Breast epithelium (tissue), 4 donors: ENCODE results near the gene GLIS2. TPM values are rescaled to one million over a fixed set of nuclear protein-coding genes. Genes with fewer than 3 reads are reported as not detected.
A peak's percentile ranks its signal among the peaks of the same experiment; 100 is the strongest.
"Not testable (repeated sequence)": the region's sequence is repeated elsewhere in the genome, so short reads cannot be mapped to it uniquely, and the experiment has no call there.

Experiments used
- DNase-seq, 2 donors: peaks; one replicate each; pipeline ENCODE4 v3.0.0-alpha.2; 2019; ENCODE audit warnings: low spot score in 2 of 2
- H3K27ac ChIP-seq, 2 donors: fragments of 200-600 bp; sonication (generic) in 1 of 2; one replicate each; pipeline ENCODE4 v1.5.1; 2016 to 2019; ENCODE audit warnings: mild to moderate bottlenecking in 1 of 2
- H3K27me3 ChIP-seq, 2 donors: fragments of 200-600 bp; sonication (generic) in 1 of 2; one replicate each; pipeline versions ENCODE4 v1.5.1 to v1.6.0; 2017 to 2019; ENCODE audit warnings: control low read depth in 1 of 2, mild to moderate bottlenecking in 1 of 2
- H3K36me3 ChIP-seq: fragments of 200-600 bp; one replicate; pipeline ENCODE4 v1.5.1; 2019
- H3K4me1 ChIP-seq, 2 donors: fragments of 200-600 bp; sonication (generic); one replicate each; pipeline ENCODE4 v1.5.1; 2016 to 2019; ENCODE audit warnings: control low read depth in 1 of 2
- H3K4me3 ChIP-seq, 3 donors: fragments of 200-600 bp; sonication (generic); 1 replicate in 2 of 3; 2 replicates in 1 of 3; pipeline ENCODE4 v1.5.1; 2016 to 2019; ENCODE audit warnings: mild to moderate bottlenecking in 3 of 3, moderate library complexity in 2 of 3
- H3K9me3 ChIP-seq, 2 donors: fragments of 200-600 bp; sonication (generic) in 1 of 2; one replicate each; pipeline ENCODE4 v1.5.1; 2016 to 2019; ENCODE audit warnings: control low read depth in 1 of 2
- CTCF ChIP-seq, 3 donors: fragments of 450-650 bp; IDR thresholded peaks; one replicate each; pipeline ENCODE4 v1.5.1; 2016 to 2017; ENCODE audit warnings: antibody characterized with exemption in 3 of 3, mild to moderate bottlenecking in 3 of 3, moderate library complexity in 3 of 3
- POLR2A ChIP-seq: fragments of 450-650 bp; IDR thresholded peaks from one replicate; pipeline ENCODE4 v1.6.1; 2016; ENCODE audit warnings: antibody characterized with exemption, mild to moderate bottlenecking, moderate library complexity
- POLR2AphosphoS5 ChIP-seq, 3 donors: sonication (generic); formaldehyde crosslinking; IDR thresholded peaks; one replicate each; pipeline ENCODE4 v1.6.1; 2017; ENCODE audit warnings: antibody characterized with exemption in 3 of 3
- intact Hi-C: fragments of 100-400 bp; cut with DNase I; formaldehyde crosslinking; loops from one replicate; pipeline ENCODE4 v1.15.1; 2023; ENCODE audit warnings: low total_unique reads
- total RNA-seq, 3 donors: library from RNA; depleted of rRNA; stranded (reverse); fragments of >200 nt; gene quantifications; one replicate each; pipeline ENCODE4 v1.1.0, GENCODE V29; 2016

The GLIS2 gene
- total RNA-seq, 3 donors from 2014 or later: 0.96 to 3.9 (median 1.5) TPM

DNA sequence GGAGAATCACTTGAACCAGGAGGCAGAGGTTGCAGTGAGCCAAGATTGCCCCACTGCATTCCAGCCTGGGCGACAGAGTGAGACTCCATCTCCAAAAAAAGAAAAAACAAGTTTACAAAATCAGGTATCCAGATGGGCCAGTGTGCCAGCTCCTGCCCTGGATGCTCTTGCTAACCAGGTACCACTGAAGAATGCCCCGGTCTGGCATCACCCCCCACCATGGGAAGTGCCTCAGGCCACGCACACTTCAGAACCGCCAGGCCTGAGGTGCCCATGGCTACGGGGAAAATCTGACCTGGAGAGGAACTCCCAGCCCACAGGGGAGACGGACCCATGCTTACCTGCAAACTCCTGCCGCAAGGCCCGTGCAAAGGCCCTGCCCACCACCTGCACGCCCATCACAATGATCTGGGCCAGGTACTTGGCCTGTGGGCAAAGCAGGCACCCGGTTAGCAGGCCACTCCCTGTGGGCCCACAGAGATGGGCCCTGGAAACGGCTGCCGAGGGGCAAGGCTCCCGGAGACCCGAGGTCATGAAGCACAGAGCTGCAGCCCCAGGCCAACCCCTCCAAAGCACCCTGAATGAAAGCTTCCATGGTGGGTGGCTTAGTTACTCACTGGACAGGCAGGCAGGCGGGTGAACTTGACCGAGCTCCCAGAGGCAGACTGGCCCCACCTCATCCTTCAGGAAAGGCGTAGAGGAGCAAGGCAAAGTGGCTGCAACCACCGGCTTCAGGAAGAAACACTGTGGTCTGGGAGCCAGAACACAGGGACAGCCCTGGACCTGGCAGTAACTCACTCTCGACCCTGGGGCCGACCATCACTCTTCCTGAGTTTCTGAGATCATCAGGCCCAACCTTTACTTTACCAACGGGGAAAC, 27.2 kb downstream of the GLIS2 start:
- H3K4me3 ChIP-seq: no peak overlapping the region
- H3K4me1 ChIP-seq: no peaks in the 10 kb centered on the region
- H3K36me3 ChIP-seq: no peaks in the 10 kb centered on the region
- intact Hi-C loops: loop anchor here (10.0 kb wide), 1 partner anchor 558 kb away; no protein-coding TSS in a partner anchor
- DNase-seq: no peak
- no peaks in the 10 kb centered on the region for H3K9me3 ChIP-seq
- H3K27ac ChIP-seq: no peak overlapping the region
- no peaks in the 10 kb centered on the region for H3K27me3 ChIP-seq
- TF ChIP-seq POLR2A: no peak
- TF ChIP-seq CTCF (IDR thresholded peaks at IDR 0.05): no peak
- no peak for TF ChIP-seq POLR2AphosphoS5 (IDR thresholded peaks at IDR 0.05)

GRCh38 chr16:4344300-4344982, 28.6 kb downstream of the GLIS2 start:
- not testable (repeated sequence) for DNase-seq, H3K36me3 ChIP-seq, H3K27me3 ChIP-seq, H3K4me3 ChIP-seq, H3K9me3 ChIP-seq, H3K4me1 ChIP-seq
- intact Hi-C loops: loop anchor here (10.0 kb wide), 1 partner anchor 560 kb away; no protein-coding TSS in a partner anchor
- H3K27ac ChIP-seq: peak overlapping the region in 1 of 2 donors; percentile 23

DNA sequence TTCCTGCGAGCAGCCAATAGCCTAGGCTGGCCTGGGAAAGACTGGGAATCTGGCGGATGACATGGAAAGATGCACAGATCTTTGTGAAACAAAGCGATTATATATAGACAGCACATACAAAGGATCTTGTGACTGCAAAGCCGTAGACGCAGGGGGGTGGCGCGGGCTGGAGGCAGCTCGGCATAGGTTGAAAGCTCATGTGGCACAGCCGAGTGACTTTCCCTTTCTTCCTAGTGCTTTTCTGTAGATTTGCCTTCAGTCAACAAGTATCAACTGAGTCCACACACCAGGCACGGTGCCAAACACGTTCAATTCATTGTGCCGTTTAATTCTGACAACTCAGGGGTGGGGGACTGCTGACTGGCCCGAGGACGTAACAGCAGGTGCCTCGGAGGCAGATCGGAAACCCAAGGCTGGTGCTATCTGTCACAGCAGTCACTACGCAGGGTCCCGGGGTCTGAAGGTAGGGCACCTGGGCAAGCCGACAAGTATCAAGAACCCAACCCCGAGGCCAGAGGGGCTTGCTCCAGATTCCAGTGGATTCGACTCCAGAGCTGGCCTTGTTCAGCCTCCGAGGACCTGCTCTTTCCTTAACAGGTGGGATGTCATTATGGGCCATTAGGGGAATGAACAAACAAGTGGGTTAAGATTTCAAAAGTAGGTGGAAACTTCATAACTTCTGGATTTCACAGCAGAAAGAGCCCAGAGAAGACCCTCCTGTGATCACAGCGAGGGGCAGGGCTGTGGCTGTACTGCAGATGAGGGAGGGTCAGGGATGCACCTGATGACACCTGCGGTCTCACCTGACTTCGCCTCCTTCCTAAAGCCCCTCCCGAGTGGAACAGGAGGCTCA, 29.3 kb downstream of the GLIS2 start:
- H3K27me3 ChIP-seq: no peaks in the 10 kb centered on the region
- H3K9me3 ChIP-seq: no peaks in the 10 kb centered on the region
- no peaks in the 10 kb centered on the region for H3K4me1 ChIP-seq
- H3K4me3 ChIP-seq: no peak overlapping the region
- intact Hi-C loops: loop anchor here (10.0 kb wide), 1 partner anchor 560 kb away; no protein-coding TSS in a partner anchor
- TF ChIP-seq POLR2AphosphoS5 (IDR thresholded peaks at IDR 0.05) (no peak), POLR2A (no peak), CTCF (IDR thresholded peaks at IDR 0.05) (no peak)
- no peak for DNase-seq
- no peaks in the 10 kb centered on the region for H3K36me3 ChIP-seq
- H3K27ac ChIP-seq: peak overlapping the region in 1 of 2 donors; percentile 23

DNA sequence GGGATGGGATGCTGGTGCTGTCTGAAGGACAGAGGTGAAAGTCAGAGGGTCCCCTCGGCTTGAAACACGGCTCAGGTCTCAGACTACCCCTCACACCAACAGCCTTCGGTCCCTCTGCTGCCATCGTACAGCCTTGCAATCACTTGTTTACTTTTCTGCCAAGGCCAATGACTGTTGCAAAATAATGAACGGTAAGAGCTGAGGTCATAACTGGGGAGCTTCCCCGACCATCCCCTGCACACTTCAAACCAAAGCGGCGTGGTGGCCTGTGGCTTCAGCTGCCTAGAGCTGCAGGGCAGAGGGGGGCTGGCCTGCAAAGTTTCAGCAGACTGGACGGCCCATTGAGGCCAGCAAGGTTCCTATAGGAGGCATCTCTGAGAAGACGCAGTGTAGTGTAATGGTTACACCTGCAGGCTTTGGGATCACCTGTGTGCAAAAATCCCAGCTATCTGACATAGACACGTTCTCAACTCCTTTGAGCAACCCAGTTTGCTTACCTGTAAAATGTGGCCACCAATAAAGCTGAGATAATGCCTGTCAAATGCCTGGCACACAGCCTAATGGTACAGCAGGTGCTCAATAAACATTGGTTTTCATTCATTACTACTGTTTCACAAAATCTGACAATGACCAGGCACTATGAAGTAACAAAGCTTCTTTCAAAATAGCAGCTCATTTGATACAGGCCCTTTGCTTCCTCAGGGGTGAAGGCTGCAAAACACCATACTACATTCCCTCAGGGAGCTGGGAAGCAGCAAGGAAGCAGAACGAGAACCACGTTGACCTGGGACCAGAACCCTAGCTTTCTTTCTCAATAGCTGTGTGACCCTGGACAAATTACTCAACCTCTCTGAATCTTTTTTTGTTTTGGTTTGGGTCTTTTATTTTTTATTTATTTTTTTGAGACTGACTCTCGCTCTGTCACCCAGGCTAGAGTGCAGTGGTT, 30.2 kb downstream of the GLIS2 start:
- intact Hi-C loops: loop anchor here (10.0 kb wide), 1 partner anchor 561 kb away; no protein-coding TSS in a partner anchor
- no peaks in the 10 kb centered on the region for H3K36me3 ChIP-seq
- no peak for DNase-seq
- H3K4me3 ChIP-seq: no peak overlapping the region
- no peak overlapping the region for H3K27ac ChIP-seq
- no peaks in the 10 kb centered on the region for H3K4me1 ChIP-seq
- no peaks in the 10 kb centered on the region for H3K27me3 ChIP-seq
- no peaks in the 10 kb centered on the region for H3K9me3 ChIP-seq
- no peak for TF ChIP-seq POLR2AphosphoS5 (IDR thresholded peaks at IDR 0.05)
- no peak for TF ChIP-seq CTCF (IDR thresholded peaks at IDR 0.05)
- TF ChIP-seq POLR2A: no peak
